Epithelial cell of prostate (primary cell): ENCODE data around the gene CBY1.
A peak's percentile ranks its signal among the peaks of the same experiment; 100 is the strongest.

ENCODE experiments used
- DNase-seq: peaks from one replicate; pipeline ENCODE4 v3.0.0-alpha.2; 2011; ENCODE audit warnings: low read depth, low spot score
- H3K27ac ChIP-seq: fragments of 450-650 bp; 2 replicates; pipeline ENCODE4 v1.5.1; 2017; ENCODE audit warnings: mild to moderate bottlenecking

The CBY1 gene

DNA sequence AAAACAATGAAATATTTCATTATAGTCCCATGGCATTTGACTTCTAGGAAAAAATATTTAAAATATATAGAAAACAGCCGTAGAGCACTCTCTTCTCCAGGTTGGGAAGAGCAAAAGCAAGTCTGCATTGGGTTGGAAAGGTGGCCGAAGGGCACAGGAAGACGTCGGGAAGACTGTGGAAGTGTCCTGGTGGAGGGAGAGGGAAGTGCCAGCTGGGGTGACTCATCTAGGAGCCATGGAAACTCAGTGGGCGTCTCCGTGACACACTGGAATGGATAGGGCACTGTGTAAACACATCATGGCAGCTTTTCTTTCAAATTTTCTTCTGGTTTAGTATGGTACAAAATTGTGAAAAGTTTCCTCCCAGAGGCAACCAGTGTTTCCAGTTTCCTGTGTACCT is 62.0 kb downstream of the CBY1 start:
- DNase-seq = no peak
- H3K27ac ChIP-seq = peak overlapping the region; percentile 42

- no peak for DNase-seq
- peak overlapping the region; percentile 42 for H3K27ac ChIP-seq
These were observed 62.8 kb downstream of the CBY1 start for GRCh38 chr22:38719196-38719595.

DNA sequence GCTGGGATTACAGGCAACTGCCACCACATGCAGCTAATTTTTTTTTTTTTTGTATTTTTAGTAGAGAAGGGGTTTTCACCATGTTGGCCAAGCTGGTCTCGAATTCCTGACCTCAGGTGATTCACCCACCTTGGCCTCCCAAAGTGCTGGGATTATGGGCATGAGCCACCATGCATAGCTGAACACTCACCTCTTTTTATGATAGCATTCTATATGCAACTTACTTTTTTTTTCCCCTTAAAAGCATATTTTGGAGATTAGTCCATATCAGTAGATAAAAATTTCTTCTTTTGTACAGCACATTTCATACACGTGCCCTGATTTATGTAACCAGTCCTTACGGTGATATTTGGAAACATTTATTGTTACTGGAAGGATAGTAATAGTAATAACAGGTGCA is 63.9 kb downstream of the CBY1 start:
- no peak for DNase-seq
- no peak overlapping the region for H3K27ac ChIP-seq

DNA sequence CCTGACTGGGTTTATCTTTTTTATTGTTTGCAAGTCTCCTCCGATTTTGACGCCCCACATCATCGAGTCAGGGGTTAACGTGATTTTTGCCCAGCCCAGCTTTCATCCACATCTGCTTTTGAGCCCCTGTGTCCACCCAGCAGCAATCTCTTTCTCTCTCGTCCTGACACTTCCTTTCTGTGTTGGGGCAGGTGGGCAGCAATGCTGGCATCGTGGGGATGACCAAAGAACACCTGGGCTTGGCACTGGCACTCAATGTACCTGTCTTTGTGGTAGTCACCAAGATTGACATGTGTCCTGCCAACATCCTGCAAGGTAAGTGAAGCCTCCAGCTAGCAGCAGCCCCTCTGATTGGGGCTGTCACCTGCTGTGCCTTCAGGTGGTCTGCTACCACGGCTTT is 65.1 kb downstream of the CBY1 start:
- no peak for DNase-seq
- H3K27ac ChIP-seq = no peak overlapping the region
